GM19468 (cell line): ENCODE data around the gene HIC1.

Source experiments
- ATAC-seq: cut with Tn5 transposase; IDR thresholded peaks from one replicate; pipeline ENCODE4 v1.9.1; 2021; ENCODE audit warnings: mild to moderate bottlenecking, moderate library complexity, moderate number of reproducible peaks; ENCODE audit not compliant: unreplicated experiment; ENCODE audit errors: extremely low read depth

The HIC1 gene

DNA sequence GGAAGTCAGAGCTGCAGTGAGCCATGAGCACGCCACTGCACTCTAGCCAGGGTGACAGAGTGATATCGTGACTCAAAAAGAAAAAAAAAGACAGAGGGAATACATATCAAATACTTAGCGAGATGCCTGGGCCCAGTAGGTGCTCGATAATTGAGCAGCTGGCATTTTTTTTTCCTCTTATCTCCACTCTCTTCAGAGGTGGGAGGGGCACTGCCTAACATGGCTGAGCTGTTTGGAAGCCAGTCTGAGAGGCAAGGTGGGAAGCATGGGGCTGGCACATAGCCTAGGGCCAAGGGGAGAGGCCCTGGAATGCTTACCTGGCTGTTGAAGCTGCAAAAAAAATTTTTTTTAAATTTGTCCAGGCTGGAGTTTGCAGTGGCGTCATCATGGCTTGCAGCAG is 38.4 kb downstream of the HIC1 start:
- no peak for ATAC-seq

DNA sequence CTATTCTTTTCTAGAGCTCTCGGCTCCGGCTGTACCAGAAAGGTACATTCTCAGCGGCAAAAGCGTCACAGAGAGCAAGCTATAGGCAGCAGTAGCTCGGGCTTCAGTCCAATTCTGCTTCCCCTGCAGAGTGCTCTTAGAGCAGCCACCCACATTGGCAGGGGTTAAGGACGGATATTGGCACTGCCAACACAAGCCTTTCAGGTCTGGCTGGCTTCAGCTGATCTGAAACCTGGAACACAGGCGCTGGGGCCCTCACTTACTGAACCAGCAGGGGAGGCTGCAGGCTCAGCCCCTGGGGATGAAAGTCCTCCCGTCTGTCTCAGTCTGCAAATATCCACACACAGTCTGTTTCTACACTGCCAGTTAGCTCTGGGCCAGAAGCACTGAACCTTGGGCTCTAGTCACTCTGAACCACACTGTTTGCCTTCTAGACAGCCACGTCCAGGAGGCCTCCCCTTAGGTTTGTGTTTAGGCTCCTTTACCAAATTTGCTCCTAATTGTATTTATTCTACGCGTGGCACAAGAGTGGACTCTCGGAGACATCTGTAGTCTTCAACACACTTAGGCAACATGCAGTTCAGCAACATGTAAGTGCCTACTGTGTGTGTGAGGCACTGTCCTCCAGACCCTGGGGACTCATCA is 40.1 kb downstream of the HIC1 start:
- ATAC-seq = no peak

DNA sequence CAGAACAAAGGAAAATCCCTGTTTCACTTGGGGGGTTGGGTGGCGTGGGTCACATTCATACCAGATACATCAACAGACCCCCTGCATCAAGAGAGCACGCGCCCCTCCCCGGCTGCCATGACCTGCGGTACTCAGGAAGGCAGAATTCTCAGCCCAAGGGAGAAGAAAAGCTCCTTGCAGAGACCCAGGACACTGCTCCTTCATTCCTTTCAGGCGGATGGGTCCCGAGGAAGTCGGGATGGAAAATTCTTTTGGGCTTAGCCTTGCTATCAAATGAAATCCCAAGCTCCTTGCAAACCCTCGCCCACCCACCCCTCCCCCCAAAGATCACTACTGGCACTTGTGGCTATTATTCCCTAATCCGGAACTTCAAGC is 40.6 kb downstream of the HIC1 start:
- ATAC-seq = no peak

DNA sequence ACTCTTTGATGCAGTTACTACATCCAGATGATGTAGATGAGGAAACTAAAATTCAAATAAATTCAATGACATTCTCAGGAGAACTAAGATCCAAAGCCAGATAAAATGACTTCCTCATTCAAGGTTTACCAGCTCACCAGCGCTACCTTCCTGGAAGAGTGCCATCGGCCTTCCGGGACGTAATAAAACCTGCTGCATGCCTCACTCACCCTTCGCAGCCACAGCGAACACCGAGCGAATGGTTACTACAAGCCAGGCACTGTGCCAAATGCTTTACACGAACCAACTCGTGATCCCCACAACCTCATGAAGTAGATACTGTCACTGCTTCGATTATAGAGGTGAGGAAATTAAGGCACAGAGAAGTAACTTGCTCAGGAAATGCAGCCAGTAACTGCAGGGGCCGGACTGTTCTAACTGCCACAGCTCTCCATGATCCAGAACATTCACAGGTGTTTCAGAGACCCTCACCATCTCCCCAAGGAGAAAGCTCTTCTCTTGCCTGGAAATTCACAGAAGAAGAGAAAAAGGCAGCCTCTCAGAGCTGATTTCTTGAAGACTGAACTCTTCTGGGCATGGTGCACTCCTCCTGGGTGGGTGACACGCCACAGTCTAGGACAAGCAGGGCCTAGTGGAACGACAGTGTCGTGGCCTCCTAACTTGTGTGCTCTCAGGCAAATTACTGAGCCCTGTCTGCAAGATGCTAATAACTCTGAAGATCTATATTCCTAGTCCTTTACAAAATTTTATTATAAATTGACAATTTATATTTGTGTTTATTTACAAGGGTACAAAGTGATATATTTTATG is 46.8 kb downstream of the HIC1 start:
- ATAC-seq = no peak

DNA sequence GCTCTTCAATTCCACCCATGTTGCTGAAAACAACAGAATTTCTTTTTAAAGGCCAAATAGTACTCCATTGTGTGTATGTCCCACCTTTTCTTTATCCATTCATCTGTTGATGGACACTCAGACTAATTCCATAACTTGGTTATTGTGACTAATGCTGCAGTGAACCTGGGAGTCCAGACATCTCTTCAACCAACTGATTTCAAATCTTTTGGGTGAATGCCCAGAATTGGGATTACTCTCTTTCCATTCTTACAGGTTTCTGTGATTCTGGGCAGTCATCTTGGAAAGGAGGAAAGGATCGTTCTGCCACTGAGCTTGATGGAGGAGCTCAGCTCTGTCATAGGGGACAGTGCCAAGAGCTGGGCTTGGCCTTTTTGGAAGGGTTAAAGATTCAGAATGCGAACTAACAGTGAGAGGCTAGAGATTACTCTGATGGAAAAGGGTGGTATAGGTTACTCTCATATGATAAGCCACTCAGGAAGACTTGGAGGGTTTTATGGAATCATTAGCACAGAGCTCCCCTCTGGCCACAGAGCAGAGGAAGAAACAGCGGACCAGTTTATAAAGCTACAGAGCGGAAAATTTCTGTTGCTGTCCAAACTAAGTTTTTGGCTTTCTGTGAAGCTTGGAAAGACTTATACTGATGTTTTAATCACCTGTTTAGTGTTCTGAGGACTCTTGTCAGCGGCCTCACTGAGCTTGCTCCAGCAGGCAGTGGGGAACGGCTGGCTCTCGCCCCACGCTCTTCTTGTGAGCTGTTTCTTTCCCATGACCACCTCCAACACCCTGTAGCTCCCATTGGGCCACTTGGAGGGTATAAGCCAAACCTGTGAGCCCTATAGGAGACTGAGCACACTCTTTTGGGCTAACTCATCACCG is 48.3 kb downstream of the HIC1 start:
- ATAC-seq = no peak

DNA sequence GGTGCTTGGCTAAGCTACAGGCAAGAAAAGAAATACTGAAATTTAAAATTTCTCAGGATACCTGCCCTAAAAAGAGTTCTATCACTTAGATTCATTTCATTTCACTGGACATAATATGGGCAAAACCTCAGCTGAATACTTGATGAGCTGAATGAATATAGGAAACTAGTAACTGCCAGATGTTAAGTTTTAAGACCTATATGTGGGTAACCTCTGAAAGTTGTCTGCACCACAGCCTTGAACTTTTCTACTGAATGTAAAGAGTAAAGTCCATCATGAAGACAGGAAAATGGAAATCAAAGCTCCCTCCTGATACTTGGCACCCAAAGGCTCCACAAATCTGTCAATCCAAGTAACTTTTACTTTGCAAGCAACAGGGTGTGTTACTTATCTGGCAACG is 50.8 kb downstream of the HIC1 start:
- no peak for ATAC-seq

DNA sequence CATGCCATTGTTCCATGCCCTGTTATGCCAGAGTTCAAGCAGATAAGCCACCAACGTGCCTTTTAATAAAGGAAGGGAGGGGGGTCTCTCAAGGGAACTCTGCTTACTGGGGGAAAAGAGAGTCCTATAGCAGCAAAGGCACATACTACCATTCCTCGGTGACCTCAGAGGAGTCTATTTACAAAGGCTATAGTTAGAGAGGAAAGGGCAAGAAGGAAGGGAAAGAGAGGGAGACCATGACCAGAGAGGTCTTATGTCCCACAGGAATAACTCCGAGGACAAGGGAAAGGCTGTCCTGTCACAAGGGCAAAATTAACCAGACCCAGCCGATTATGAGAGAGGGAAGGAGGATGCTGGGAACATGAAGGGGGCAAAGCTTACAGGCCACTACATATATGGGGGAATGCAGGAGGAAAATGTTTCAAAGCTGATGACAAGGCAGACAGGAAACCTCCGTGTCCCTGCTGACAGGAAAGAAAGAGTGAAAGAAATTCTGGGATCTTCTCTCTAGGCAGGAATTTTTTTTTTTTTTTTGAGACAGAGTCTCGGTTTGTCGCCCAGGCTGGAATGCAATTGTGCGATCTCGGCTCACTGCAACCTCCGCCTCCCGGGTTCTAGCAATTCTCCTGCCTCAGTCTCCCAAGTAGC is 51.5 kb downstream of the HIC1 start:
- ATAC-seq = no peak

DNA sequence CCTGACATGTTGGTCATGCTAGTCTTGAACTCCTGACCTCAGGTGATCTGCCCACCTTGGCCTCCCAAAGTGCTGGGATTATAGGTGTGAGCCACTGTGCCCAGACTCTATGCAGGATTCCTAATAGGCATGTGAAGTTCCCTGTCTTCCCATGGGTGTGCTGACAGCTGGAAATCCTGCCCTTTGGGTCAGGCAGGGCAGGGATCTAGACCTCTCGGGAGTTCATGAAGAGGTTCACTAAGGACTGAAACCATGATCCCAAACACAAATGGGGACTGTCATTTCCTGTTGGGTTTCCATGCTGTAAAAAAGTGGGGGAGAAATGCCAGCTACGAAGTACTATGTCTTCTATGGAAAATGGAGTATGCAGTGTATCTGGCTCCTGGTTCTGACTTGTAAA is 52.1 kb downstream of the HIC1 start:
- ATAC-seq = no peak

DNA sequence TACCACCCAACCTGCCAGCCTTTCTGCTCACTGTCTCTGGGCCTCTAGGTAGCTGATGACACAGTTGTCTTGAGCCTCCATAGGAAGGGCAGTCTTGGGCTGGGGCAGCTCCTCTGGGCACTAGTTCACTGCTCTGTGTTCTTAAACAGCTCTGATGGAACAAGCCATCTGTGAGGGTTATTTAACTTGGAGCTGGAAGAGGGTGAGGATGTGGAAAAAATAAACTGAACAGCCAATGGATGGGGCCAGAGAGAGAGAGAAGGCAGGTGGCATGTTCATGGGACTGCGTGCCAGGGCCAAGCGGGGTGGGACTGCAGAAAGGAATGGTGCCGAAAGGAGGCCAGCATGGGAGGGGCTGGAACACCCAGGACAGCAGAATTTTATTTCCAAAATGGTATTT is 52.6 kb downstream of the HIC1 start:
- ATAC-seq = no peak

DNA sequence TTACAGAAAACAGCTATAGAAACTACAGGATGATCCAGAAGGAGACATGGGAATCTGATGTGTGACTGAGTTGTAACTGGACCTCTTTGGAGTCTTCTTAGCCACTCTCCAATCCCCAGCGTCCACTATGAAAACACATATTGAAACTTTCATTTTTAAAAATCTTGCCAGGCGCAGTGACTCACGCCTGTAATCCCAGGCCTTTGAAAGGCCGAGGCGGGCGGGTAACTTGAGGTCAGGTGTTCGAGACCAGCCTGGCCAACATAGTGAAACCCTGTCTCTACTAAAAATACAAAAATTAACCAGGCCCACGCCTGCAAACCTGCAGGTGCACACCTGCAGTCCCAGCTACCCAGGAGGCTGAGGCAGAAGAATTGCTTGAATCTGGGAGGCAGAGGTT is 53.3 kb downstream of the HIC1 start:
- ATAC-seq = no peak

DNA sequence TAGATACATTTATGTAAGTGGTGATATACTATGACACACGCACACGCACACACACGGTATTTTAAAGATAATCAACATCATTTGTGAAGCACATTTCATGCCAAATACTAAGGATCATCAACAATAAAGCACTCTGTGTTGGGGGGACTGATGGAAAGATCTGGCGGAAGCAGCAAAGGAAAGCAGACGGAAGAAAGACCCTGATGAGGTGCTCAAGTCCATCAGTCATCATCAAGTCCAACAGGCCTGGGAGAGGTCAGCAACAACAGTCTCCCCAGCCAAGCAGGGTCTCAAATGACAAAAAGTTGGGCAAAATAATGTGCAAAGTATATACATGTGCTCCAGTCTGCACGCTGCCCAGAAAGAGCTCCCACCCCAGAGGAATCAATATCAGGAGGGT is 55.5 kb downstream of the HIC1 start:
- no peak for ATAC-seq

DNA sequence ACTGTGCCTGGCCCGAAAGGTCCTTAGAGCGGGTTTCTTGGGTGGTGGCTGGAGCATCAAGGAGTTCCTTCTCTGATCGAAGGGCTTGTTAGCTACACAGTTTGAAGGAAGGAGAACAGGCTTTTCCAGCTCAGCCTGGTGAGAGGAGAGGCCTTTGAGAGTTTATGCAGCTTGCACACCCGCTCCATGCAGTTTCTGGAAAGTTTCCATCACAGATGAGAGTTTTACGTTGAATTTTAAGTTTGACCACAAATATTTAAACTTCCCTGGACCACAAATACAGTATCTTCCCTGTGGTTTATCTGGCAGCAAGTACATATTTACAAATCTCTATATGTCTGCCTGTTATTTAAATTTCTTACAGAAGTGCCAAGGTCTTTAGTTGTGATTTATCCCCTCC is 56.8 kb downstream of the HIC1 start:
- ATAC-seq = no peak
